ENCODE measurements around the gene METAP1. TPM values are rescaled to one million over a fixed set of nuclear protein-coding genes. Genes with fewer than 3 reads are reported as not detected.
"Not testable (repeated sequence)": the region's sequence is repeated elsewhere in the genome, so short reads cannot be mapped to it uniquely, and the experiment has no call there.

The METAP1 gene
- polyA plus RNA-seq, 1 experiment: 74.0 TPM

- ChIA-PET POLR2A (interaction anchor here (1.6 kb wide), 1 partner anchor 9 kb away, joined by 5 read pairs; the partner anchor contains the start of gene ADH5), CTCF (interaction anchor here (0.6 to 1.1 kb wide), 4 partner anchors 24 to 481 kb away, joined by 3 read pairs; no protein-coding TSS in a partner anchor)
- H3K27ac ChIP-seq (ENCODE audit: low read depth, low read length): no peak overlapping the region
- TF ChIP-seq, protein P1, sequence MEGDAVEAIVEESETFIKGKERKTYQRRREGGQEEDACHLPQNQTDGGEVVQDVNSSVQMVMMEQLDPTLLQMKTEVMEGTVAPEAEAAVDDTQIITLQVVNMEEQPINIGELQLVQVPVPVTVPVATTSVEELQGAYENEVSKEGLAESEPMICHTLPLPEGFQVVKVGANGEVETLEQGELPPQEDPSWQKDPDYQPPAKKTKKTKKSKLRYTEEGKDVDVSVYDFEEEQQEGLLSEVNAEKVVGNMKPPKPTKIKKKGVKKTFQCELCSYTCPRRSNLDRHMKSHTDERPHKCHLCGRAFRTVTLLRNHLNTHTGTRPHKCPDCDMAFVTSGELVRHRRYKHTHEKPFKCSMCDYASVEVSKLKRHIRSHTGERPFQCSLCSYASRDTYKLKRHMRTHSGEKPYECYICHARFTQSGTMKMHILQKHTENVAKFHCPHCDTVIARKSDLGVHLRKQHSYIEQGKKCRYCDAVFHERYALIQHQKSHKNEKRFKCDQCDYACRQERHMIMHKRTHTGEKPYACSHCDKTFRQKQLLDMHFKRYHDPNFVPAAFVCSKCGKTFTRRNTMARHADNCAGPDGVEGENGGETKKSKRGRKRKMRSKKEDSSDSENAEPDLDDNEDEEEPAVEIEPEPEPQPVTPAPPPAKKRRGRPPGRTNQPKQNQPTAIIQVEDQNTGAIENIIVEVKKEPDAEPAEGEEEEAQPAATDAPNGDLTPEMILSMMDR (IDR thresholded peaks at IDR 0.05; ENCODE audit: low read depth, low read length): no peak
- no peak overlapping the region for H3K4me3 ChIP-seq (ENCODE audit: low read depth, low read length)
- DNase-seq (ENCODE audit: low read depth, low spot score): no peak
- no peaks in the 10 kb centered on the region for H3K9me3 ChIP-seq (ENCODE audit: control insufficient read depth, insufficient read depth, low read length)
- no peaks in the 10 kb centered on the region for H3K27me3 ChIP-seq (ENCODE audit: control insufficient read depth, insufficient read depth, low read length)
Measured at GRCh38 chr4:99079625-99080295, 84.2 kb downstream of the METAP1 start.

DNA sequence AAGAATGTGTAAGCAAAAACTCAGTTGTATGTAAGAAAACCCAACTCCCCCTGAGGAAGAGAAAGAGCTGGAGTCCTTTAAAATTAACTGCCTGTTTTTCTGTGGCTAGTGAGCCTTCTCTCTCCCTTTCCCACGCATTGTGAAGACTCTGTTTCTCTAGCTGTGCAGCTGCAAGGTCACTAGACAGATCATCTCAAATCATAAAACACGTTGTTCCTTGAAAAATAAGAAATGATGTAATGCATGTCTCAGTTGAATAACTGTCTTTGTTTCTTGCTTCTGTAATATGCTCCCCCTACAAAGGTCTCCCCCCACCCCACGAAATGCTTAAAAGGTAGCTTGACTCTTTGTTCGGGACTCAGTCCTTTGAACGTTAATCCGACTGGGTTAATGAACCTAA lies 85.3 kb downstream of the METAP1 start:
- H3K27me3 ChIP-seq (ENCODE audit: control insufficient read depth, insufficient read depth, low read length); H3K9me3 ChIP-seq (ENCODE audit: control insufficient read depth, insufficient read depth, low read length); CTCF ChIA-PET; H3K4me3 ChIP-seq (ENCODE audit: low read depth, low read length); DNase-seq (ENCODE audit: low read depth, low spot score); H3K27ac ChIP-seq (ENCODE audit: low read depth, low read length): not testable (repeated sequence)
- POLR2A ChIA-PET: interaction anchor here (1.6 kb wide), 1 partner anchor 8 kb away, joined by 5 read pairs; the partner anchor contains the start of gene ADH5

GRCh38 chr4:99082192-99082591 lies 86.7 kb downstream of the METAP1 start:
- CTCF ChIA-PET: no interaction called here
- POLR2A ChIA-PET: no interaction called here
- TF ChIP-seq, protein P1 (IDR thresholded peaks at IDR 0.05; ENCODE audit: low read depth, low read length): no peak
- no peaks in the 10 kb centered on the region for H3K27me3 ChIP-seq (ENCODE audit: control insufficient read depth, insufficient read depth, low read length)
- DNase-seq (ENCODE audit: low read depth, low spot score): no peak
- no peak overlapping the region for H3K4me3 ChIP-seq (ENCODE audit: low read depth, low read length)
- no peak overlapping the region for H3K27ac ChIP-seq (ENCODE audit: low read depth, low read length)
- peaks cover 3% of the 10 kb centered on the region; the same call in 1 of the 2 replicates for H3K9me3 ChIP-seq (ENCODE audit: control insufficient read depth, insufficient read depth, low read length)

DNA sequence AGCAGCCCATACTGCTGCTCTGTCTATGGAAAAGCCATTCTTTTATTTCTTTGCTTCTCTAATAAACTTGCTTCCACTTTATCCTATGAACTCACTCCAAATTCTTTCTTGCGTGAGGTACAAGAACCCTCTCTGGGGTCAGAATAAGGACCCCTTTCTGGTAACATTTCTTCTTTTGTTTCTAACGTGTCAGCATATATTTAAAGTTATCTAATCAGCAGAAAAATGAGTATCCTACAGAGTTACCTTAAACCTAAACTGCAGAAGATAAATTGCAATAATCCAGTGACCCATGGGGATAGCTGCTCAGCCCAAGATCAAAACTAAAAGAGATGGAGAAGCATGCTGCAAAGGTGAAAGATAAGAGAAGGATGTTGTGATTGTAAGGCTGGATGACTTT lies 89.1 kb downstream of the METAP1 start:
- Histone ChIP-seq H3K4me3 (ENCODE audit: low read depth, low read length) (no peak overlapping the region), H3K9me3 (ENCODE audit: control insufficient read depth, insufficient read depth, low read length) (peaks cover 5% of the 10 kb centered on the region; the same call in 1 of the 2 replicates), H3K27me3 (ENCODE audit: control insufficient read depth, insufficient read depth, low read length) (no peaks in the 10 kb centered on the region), H3K27ac (ENCODE audit: low read depth, low read length) (no peak overlapping the region)
- TF ChIP-seq, protein P1 (IDR thresholded peaks at IDR 0.05; ENCODE audit: low read depth, low read length): no peak
- ChIA-PET POLR2A (no interaction called here), CTCF (no interaction called here)
- DNase-seq (ENCODE audit: low read depth, low spot score): no peak

DNA sequence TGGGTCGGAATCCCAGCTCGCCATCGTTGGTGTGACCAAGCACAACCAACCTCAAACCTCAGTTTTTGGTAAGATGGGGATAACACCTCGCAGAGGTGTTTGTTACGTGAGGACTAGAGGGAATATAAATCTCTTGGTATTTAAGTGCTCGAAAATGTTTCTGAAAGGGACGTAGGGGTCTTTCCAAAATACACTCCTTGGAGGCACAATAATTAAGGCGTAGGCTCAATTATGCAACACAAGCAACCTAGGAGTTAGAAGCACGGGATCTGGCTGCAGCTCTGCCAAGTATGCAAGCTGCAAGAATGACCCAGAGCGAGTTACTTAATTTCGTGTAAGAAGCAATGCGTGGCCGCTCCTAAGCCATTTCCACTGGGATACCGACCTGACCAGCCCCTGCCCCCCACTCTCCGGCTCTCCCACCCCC lies 92.5 kb downstream of the METAP1 start:
- H3K9me3 ChIP-seq (ENCODE audit: control insufficient read depth, insufficient read depth, low read length): peaks cover 5% of the 10 kb centered on the region; the same call in 1 of the 2 replicates
- peak overlapping the region; percentile 94 for H3K27ac ChIP-seq (ENCODE audit: low read depth, low read length)
- ChIA-PET POLR2A (interaction anchor here (0.7 to 2.3 kb wide), 10 partner anchors 8 to 944 kb away, joined by 3 to 5 read pairs (median 4); partner anchors contain the start of gene METAP1), CTCF (interaction anchor here (0.9 to 1.6 kb wide), 2 partner anchors 32 to 93 kb away, joined by 4 to 6 read pairs; partner anchors contain the start of gene METAP1)
- H3K27me3 ChIP-seq (ENCODE audit: control insufficient read depth, insufficient read depth, low read length): no peaks in the 10 kb centered on the region
- TF ChIP-seq, protein P1 (IDR thresholded peaks at IDR 0.05; ENCODE audit: low read depth, low read length): no peak
- H3K4me3 ChIP-seq (ENCODE audit: low read depth, low read length): peak overlapping the region; percentile 90
- peak; percentile 43 for DNase-seq (ENCODE audit: low read depth, low spot score)

Measured in AG04450 (cell line).